Omental fat pad (tissue), 4 donors: ENCODE measurements around the gene NTM. TPM values are rescaled to one million over a fixed set of nuclear protein-coding genes. Genes with fewer than 3 reads are reported as not detected.

Experiments used
- ATAC-seq: fragments of 150-250 bp; one replicate; pipeline ENCODE4 v1.9.1; 2016; ENCODE audit warnings: mild to moderate bottlenecking, moderate library complexity; ENCODE audit not compliant: low FRiP score
- DNase-seq: peaks from one replicate; pipeline ENCODE4 v3.0.0-alpha.2; 2019; ENCODE audit warnings: low spot score
- total RNA-seq, 4 donors: library from RNA; depleted of rRNA; stranded (reverse); fragments of >200 nt; gene quantifications; one replicate each; pipeline ENCODE4 v1.1.0, GENCODE V29; 2016
- TF ChIP-seq, protein P1 (sequence below), 3 donors: fragments of 450-650 bp; IDR thresholded peaks; one replicate each; pipeline ENCODE4 v1.5.1; 2016 to 2017; ENCODE audit warnings: antibody characterized with exemption in 3 of 3, mild to moderate bottlenecking in 3 of 3, moderate library complexity in 2 of 3

Gene NTM
- total RNA-seq, 4 donors from 2014 or later, result 0.56 to 5.5 (median 2.4) TPM

DNA sequence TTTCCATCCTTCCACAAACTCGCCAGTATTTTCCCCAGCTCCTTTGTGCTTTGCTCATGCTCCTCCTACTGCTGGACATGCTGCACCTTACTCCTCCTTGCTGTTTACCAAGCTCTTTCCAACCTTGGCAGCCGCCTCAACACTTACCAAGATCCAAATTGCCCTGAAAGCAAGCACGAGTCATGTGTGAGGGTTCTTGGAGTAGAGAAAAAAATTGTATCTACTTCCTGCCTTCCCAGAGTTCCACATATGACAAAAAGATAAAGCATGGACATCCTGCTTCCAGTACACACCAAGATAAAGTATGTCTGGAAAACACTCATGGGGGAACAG is 767.5 kb downstream of the NTM start:
- DNase-seq (no peak), ATAC-seq (no peak)
- TF ChIP-seq, protein P1, sequence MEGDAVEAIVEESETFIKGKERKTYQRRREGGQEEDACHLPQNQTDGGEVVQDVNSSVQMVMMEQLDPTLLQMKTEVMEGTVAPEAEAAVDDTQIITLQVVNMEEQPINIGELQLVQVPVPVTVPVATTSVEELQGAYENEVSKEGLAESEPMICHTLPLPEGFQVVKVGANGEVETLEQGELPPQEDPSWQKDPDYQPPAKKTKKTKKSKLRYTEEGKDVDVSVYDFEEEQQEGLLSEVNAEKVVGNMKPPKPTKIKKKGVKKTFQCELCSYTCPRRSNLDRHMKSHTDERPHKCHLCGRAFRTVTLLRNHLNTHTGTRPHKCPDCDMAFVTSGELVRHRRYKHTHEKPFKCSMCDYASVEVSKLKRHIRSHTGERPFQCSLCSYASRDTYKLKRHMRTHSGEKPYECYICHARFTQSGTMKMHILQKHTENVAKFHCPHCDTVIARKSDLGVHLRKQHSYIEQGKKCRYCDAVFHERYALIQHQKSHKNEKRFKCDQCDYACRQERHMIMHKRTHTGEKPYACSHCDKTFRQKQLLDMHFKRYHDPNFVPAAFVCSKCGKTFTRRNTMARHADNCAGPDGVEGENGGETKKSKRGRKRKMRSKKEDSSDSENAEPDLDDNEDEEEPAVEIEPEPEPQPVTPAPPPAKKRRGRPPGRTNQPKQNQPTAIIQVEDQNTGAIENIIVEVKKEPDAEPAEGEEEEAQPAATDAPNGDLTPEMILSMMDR (IDR thresholded peaks at IDR 0.05), result no peak

DNA sequence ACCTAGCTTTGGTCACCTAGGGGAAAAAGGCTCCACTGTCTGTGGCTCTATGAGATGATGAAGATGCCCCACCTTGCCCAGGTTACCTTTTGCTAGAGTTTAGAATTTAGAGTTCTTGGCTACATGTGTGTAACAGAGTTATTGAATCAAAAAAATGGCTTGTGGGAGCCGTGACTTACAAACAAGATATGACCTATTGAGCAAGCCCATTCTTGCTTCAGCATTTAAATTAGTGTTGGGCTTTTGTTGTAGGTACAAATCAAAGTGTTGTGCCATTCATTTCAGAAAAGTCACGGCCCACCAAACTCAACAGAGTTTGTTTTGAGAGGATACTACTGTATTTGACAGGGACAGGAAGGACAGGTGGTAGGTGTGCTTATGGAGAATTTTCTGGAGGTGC is 768.8 kb downstream of the NTM start:
- ATAC-seq (no peak), DNase-seq (no peak)
- TF ChIP-seq, protein P1 (IDR thresholded peaks at IDR 0.05), result no peak

DNA sequence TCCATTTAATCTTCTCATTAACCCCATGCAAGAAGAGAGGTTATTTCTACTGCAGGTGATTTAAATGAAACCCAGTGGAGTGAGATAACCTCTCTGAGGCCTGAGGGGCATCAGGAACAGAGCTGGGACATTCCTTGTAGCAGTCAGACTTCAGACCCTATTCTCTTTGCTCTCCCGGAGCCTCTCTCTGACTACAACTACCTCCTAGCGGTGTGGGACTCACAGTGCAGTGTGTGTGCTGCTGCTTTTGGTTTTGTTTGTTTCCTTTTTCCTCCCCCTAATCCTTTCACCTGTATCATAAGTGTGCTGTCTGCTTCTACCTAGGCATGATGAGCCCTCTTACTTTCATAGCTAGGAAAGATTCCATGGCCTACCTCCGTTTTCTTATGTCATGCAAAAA is 769.6 kb downstream of the NTM start:
- ATAC-seq, result no peak
- DNase-seq, result no peak
- TF ChIP-seq, protein P1 (IDR thresholded peaks at IDR 0.05), result no peak

DNA sequence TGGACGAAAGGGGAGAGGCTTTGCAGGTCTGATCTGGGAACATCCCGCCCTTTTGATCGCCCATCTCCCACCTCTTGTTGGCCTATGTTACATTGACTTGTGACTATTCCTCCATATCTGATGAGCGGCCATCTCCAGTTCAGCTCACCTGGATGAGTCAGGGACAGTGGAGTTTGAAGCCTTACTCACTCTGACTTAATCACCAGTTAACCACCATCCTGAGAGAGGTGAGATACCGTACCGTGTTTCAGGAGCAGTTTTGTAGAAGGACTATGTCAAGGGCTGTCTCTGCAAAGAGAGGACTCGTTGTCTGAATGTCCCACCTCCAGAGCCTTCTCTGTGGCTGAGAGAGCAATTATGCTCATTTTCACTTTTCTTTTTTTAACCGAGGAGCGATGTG is 771.7 kb downstream of the NTM start:
- DNase-seq, result no peak
- no peak for ATAC-seq
- TF ChIP-seq, protein P1 (IDR thresholded peaks at IDR 0.05), result no peak

DNA sequence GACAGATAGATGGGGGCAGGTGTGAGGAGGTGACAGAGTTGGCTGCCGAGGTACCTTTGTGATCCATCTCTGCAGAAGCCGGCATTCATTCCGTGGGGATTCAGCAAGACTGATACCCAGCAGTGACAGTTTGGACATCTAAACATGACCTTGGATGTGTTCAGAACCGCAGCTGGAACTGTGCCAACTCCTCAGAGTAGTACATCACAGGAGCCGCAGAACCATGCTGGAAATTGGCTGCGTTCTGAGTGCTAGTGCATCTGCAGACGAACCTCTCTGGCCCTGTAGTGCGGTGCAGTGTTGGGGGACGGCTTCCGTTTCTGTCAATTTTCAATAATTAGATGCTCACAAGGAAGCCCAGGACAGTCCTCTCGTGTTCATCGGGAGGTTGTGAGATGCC is 772.1 kb downstream of the NTM start:
- DNase-seq (no peak), ATAC-seq (no peak)
- TF ChIP-seq, protein P1 (IDR thresholded peaks at IDR 0.05), result no peak

DNA sequence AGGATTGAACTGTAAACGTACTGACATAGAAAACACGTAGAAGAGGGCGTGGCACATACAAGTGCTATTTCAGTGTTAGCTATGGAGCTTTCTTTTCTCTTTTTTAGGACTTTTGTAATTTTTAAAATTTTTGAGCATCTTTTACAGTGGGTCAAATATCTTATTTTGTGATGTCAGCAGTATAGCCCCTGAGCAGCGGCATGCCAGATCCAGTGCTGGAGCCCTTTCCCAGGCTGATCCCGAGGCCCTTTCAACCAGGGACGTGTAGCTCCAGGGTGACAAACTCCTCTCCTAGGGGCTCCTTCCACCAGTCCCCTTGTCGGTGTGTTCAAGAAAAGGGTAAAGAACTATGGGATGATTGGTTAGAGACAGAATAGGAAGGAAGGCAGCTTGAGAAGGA is 777.0 kb downstream of the NTM start:
- DNase-seq, result no peak
- TF ChIP-seq, protein P1 (IDR thresholded peaks at IDR 0.05), result no peak
- no peak for ATAC-seq

DNA sequence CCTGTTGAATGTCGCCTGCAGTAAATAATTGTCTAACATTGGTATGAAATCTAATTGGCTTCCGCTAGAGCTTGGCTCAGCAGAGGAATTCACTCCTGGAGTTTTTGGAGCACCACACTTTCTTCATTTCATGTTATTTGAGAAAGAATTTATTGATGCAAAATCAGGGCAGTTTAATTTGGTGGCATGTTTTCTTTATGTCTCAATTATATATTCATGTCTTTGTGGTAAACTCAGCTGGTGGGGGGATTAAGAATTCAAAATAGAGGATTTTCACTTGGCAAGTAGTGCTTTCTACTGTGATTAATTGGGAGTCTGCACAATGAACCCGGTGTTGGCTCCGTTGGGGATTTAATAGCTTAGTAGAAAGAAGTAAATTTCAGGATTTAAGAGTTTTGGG is 784.4 kb downstream of the NTM start:
- TF ChIP-seq, protein P1 (IDR thresholded peaks at IDR 0.05), result no peak
- ATAC-seq, result no peak
- DNase-seq, result no peak
